CD4-positive, alpha-beta T cell treated with Interleukin-15 for 4 hours (primary cell): Measurements from ENCODE around the gene TMEM219.
A peak's percentile ranks its signal among the peaks of the same experiment; 100 is the strongest.

ENCODE experiments used
- DNase-seq: peaks from one replicate; pipeline ENCODE4 v3.0.0-alpha.2; 2020; ENCODE audit warnings: low spot score

Gene TMEM219

GRCh38 chr16:29982560-29983419, 20.9 kb downstream of the TMEM219 start:
- no peak for DNase-seq

- DNase-seq = no peak
Measured at GRCh38 chr16:29983420-29984136, 21.7 kb downstream of the TMEM219 start.

- DNase-seq = no peak
Measured at GRCh38 chr16:29984137-29984763, 22.4 kb downstream of the TMEM219 start.

GRCh38 chr16:29984764-29985147, 22.9 kb downstream of the TMEM219 start:
- DNase-seq = no peak

- no peak for DNase-seq
Measured at GRCh38 chr16:29985271-29985811, 23.5 kb downstream of the TMEM219 start.

- no peak for DNase-seq
Measured at GRCh38 chr16:29986231-29986630, 24.4 kb downstream of the TMEM219 start.

GRCh38 chr16:29986931-29987330, 25.1 kb downstream of the TMEM219 start:
- DNase-seq = no peak

- DNase-seq = no peak
Measured at GRCh38 chr16:29987371-29988085, 25.6 kb downstream of the TMEM219 start.

GRCh38 chr16:29988346-29989075, 26.6 kb downstream of the TMEM219 start:
- DNase-seq = no peak

GRCh38 chr16:29989111-29989858, 27.4 kb downstream of the TMEM219 start:
- no peak for DNase-seq

GRCh38 chr16:29990034-29990433, 28.2 kb downstream of the TMEM219 start:
- no peak for DNase-seq

- DNase-seq = no peak
Measured at GRCh38 chr16:29990883-29991570, 29.1 kb downstream of the TMEM219 start.

GRCh38 chr16:29991571-29991904, 29.7 kb downstream of the TMEM219 start:
- no peak for DNase-seq

- DNase-seq = no peak
Measured at GRCh38 chr16:29992344-29992967, 30.6 kb downstream of the TMEM219 start.

- DNase-seq = no peak
Measured at GRCh38 chr16:29993191-29993902, 31.5 kb downstream of the TMEM219 start.

GRCh38 chr16:29993903-29994599, 32.2 kb downstream of the TMEM219 start:
- DNase-seq = no peak

GRCh38 chr16:29994600-29995323, 32.9 kb downstream of the TMEM219 start:
- peak; percentile 71 for DNase-seq
